ENCODE data around the gene C19orf25. TPM values are rescaled to one million over a fixed set of nuclear protein-coding genes. Genes with fewer than 3 reads are reported as not detected.
A peak's percentile ranks its signal among the peaks of the same experiment; 100 is the strongest.

Gene C19orf25
- total and polyA plus RNA-seq, 2 of the 13 experiments (the other 11 are each of a cell fraction or from before 2014, with no cell fraction given) = 14.2 to 32.4 TPM

DNA sequence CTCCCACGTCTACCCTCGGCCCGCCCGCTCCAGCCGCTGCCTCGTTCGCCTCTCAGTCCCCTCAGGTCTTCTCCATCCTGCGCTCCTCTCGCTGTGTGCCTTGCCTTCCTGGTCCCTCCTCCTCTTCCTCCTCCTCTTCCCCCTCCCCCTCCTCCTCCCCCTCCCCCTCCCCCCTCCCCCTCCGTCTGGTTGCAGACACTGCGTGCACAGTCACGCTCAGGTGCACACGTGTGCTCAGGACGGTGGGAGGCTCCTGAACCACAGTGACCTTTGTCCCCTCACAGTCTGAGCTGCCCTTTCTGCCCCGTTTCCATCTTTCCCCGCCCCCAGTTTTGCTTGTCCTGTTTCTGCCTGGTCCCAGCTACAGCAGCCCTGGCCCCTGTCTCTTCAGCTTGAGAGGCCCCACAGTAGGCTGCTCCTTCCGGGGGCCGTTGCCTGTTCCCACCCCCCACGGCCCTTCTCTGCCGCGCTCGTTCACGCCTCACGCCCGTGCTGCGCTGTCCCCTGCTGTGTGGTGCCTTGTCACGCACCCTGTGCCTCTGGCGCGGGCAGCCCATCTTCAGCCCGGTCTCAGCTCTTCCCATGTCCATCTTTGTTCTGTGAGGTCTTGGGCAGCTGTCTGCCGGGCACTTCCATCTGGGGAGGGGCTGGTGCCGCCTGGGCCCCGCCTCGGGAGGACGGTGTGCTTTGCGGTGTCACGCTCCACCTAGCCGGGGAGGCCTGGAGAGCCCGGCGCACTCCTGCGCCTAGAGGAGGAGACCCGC lies 54.6 kb downstream of the C19orf25 start (continued):
- TF ChIP-seq, protein P1, sequence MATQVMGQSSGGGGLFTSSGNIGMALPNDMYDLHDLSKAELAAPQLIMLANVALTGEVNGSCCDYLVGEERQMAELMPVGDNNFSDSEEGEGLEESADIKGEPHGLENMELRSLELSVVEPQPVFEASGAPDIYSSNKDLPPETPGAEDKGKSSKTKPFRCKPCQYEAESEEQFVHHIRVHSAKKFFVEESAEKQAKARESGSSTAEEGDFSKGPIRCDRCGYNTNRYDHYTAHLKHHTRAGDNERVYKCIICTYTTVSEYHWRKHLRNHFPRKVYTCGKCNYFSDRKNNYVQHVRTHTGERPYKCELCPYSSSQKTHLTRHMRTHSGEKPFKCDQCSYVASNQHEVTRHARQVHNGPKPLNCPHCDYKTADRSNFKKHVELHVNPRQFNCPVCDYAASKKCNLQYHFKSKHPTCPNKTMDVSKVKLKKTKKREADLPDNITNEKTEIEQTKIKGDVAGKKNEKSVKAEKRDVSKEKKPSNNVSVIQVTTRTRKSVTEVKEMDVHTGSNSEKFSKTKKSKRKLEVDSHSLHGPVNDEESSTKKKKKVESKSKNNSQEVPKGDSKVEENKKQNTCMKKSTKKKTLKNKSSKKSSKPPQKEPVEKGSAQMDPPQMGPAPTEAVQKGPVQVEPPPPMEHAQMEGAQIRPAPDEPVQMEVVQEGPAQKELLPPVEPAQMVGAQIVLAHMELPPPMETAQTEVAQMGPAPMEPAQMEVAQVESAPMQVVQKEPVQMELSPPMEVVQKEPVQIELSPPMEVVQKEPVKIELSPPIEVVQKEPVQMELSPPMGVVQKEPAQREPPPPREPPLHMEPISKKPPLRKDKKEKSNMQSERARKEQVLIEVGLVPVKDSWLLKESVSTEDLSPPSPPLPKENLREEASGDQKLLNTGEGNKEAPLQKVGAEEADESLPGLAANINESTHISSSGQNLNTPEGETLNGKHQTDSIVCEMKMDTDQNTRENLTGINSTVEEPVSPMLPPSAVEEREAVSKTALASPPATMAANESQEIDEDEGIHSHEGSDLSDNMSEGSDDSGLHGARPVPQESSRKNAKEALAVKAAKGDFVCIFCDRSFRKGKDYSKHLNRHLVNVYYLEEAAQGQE (IDR thresholded peaks at IDR 0.05; ENCODE audit: borderline replicate concordance in 1 of 2, low read depth in 1 of 2, low read length in 2 of 2) = 0 out of 4 replicates have a peak, but pooled peaks of 1 of the 2 experiments have one; percentile 30
- no peak for TF ChIP-seq ETV6 (CRISPR knock-in tag; conservative IDR thresholded peaks at IDR 0.05)
- TF ChIP-seq ZNF75D (CRISPR knock-in tag; IDR thresholded peaks at IDR 0.05; ENCODE audit: borderline replicate concordance) = no peak
- peak; percentile 63; the same call in 1 of the 2 replicates for TF ChIP-seq MXD4 (CRISPR knock-in tag; IDR thresholded peaks at IDR 0.05)
- TF ChIP-seq, protein P2, sequence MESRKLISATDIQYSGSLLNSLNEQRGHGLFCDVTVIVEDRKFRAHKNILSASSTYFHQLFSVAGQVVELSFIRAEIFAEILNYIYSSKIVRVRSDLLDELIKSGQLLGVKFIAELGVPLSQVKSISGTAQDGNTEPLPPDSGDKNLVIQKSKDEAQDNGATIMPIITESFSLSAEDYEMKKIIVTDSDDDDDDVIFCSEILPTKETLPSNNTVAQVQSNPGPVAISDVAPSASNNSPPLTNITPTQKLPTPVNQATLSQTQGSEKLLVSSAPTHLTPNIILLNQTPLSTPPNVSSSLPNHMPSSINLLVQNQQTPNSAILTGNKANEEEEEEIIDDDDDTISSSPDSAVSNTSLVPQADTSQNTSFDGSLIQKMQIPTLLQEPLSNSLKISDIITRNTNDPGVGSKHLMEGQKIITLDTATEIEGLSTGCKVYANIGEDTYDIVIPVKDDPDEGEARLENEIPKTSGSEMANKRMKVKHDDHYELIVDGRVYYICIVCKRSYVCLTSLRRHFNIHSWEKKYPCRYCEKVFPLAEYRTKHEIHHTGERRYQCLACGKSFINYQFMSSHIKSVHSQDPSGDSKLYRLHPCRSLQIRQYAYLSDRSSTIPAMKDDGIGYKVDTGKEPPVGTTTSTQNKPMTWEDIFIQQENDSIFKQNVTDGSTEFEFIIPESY (CRISPR knock-in tag; IDR thresholded peaks at IDR 0.05) = peak; percentile 97
- peak; percentile 83 for TF ChIP-seq HOXA3 (CRISPR knock-in tag; IDR thresholded peaks at IDR 0.05)
- TF ChIP-seq, protein P3, sequence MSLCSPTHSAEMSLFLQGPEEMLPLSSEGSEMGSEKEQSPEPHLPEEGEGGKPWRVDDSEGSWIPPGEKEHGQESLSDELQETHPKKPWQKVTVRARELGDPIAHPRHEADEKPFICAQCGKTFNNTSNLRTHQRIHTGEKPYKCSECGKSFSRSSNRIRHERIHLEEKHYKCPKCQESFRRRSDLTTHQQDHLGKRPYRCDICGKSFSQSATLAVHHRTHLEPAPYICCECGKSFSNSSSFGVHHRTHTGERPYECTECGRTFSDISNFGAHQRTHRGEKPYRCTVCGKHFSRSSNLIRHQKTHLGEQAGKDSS (CRISPR knock-in tag; IDR thresholded peaks at IDR 0.05; ENCODE audit: borderline replicate concordance, low read depth) = peak; percentile 46; the same call in 1 of the 2 replicates
- TF ChIP-seq ZNF557 (CRISPR knock-in tag; IDR thresholded peaks at IDR 0.05) = no peak
- TF ChIP-seq MTA1 (CRISPR knock-in tag; IDR thresholded peaks at IDR 0.05; ENCODE audit: borderline replicate concordance) = 0 out of 2 replicates have a peak, but pooled peaks have one; percentile 58
- no peak; the same call in 1 of the 2 replicates for TF ChIP-seq TGIF2 (CRISPR knock-in tag; IDR thresholded peaks at IDR 0.05)
- TF ChIP-seq, protein P4, sequence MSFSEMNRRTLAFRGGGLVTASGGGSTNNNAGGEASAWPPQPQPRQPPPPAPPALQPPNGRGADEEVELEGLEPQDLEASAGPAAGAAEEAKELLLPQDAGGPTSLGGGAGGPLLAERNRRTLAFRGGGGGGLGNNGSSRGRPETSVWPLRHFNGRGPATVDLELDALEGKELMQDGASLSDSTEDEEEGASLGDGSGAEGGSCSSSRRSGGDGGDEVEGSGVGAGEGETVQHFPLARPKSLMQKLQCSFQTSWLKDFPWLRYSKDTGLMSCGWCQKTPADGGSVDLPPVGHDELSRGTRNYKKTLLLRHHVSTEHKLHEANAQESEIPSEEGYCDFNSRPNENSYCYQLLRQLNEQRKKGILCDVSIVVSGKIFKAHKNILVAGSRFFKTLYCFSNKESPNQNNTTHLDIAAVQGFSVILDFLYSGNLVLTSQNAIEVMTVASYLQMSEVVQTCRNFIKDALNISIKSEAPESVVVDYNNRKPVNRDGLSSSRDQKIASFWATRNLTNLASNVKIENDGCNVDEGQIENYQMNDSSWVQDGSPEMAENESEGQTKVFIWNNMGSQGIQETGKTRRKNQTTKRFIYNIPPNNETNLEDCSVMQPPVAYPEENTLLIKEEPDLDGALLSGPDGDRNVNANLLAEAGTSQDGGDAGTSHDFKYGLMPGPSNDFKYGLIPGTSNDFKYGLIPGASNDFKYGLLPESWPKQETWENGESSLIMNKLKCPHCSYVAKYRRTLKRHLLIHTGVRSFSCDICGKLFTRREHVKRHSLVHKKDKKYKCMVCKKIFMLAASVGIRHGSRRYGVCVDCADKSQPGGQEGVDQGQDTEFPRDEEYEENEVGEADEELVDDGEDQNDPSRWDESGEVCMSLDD (CRISPR knock-in tag; IDR thresholded peaks at IDR 0.05; ENCODE audit: borderline replicate concordance) = no peak
- peak; percentile 26; the same call in 1 of the 2 replicates for TF ChIP-seq GABPA (IDR thresholded peaks at IDR 0.05; ENCODE audit: low read depth, low read length)
- TF ChIP-seq GABPA (CRISPR knock-in tag; IDR thresholded peaks at IDR 0.05; ENCODE audit: low read depth) = peak; percentile 71
- no peak for TF ChIP-seq NPAS2 (CRISPR knock-in tag; IDR thresholded peaks at IDR 0.05; ENCODE audit: borderline replicate concordance)
- TF ChIP-seq MED13 (CRISPR knock-in tag; IDR thresholded peaks at IDR 0.05) = no peak
- no peak for TF ChIP-seq MIER3 (CRISPR knock-in tag; IDR thresholded peaks at IDR 0.05; ENCODE audit: borderline replicate concordance)
